Heart right ventricle (tissue), 16 donors: ENCODE measurements around the gene PCSK6. TPM values are rescaled to one million over a fixed set of nuclear protein-coding genes. Genes with fewer than 3 reads are reported as not detected.

Source experiments
- ATAC-seq, 8 donors: fragments of 200-7000 bp; cut with Tn5 transposase; one replicate each; pipeline ENCODE4 v1.9.1; 2020; ENCODE audit warnings: mild to moderate bottlenecking in 8 of 8, moderate library complexity in 8 of 8, moderate number of reproducible peaks in 1 of 8
- DNase-seq, 2 donors: peaks; one replicate each; pipeline ENCODE4 v3.0.0-alpha.2; 2020
- H3K27ac ChIP-seq, 10 donors: fragments of 200-600 bp; sonication (generic) in 2 of 10; one replicate each; pipeline versions ENCODE4 v1.5.0 to v1.8.0; 2020 to 2022; ENCODE audit warnings: mild to moderate bottlenecking in 3 of 10
- H3K27me3 ChIP-seq, 7 donors: fragments of 200-600 bp; one replicate each; pipeline ENCODE4 v1.8.0; 2021 to 2022; ENCODE audit warnings: mild to moderate bottlenecking in 2 of 7
- H3K36me3 ChIP-seq, 9 donors: fragments of 200-600 bp; sonication (generic) in 1 of 9; one replicate each; pipeline versions ENCODE4 v1.5.0 to v1.8.0; 2020 to 2022; ENCODE audit warnings: mild to moderate bottlenecking in 2 of 9
- H3K4me1 ChIP-seq, 9 donors: fragments of 200-600 bp; sonication (generic) in 1 of 9; one replicate each; pipeline versions ENCODE4 v1.5.0 to v1.8.0; 2020 to 2022; ENCODE audit warnings: mild to moderate bottlenecking in 4 of 9
- H3K4me3 ChIP-seq, 10 donors: fragments of 200-600 bp; sonication (generic) in 2 of 10; one replicate each; pipeline versions ENCODE4 v1.5.0 to v1.8.0; 2020 to 2022; ENCODE audit warnings: mild to moderate bottlenecking in 7 of 10, moderate library complexity in 2 of 10
- H3K9me3 ChIP-seq, 11 donors: fragments of 200-600 bp in 10 of 11; sonication (generic) in 2 of 11; one replicate each; pipeline versions ENCODE4 v1.5.0 to v1.8.0; 2013 to 2022; ENCODE audit warnings: mild to moderate bottlenecking in 2 of 11, control low read depth in 1 of 11, moderate library complexity in 1 of 11
- CTCF ChIP-seq, 9 donors: fragments of 200-600 bp; sonication (generic) in 2 of 9; IDR thresholded peaks; one replicate each; pipeline versions ENCODE4 v1.5.0 to v1.8.0; 2021 to 2022; ENCODE audit warnings: antibody characterized with exemption in 9 of 9, mild to moderate bottlenecking in 5 of 9, moderate library complexity in 1 of 9
- WGBS, 2 donors: extraction: QIAGEN DNeasy Blood & Tissue Kit; methylation state at CpG; one replicate each; pipeline ENCODE4 v1.1.7; 2013; ENCODE audit warnings: inconsistent platforms in 1 of 2; 5-methylcytosine and 5-hydroxymethylcytosine counted together
- intact Hi-C, 10 donors: fragments of 100-400 bp; cut with DNase I; formaldehyde crosslinking; loops; one replicate each; pipeline versions ENCODE4 v1.11.1 to v1.14.2; 2022
- polyA plus RNA-seq, 2 donors: library from polyadenylated mRNA; stranded (reverse); fragments of 200-250 nt; gene quantifications; one replicate each; pipeline ENCODE4 v1.2.3, GENCODE V29; 2013
- total RNA-seq, 10 donors: library from RNA; stranded (reverse); fragmentation: NEBNext Ultra II Directional in 3 of 10; extraction: Animal tissue kit (Norgen Biotek cat#: 25700) in 3 of 10; gene quantifications; one replicate each; pipeline versions ENCODE4 v1.2.1 to v1.2.4, GENCODE V29; 2021 to 2023
- donor health status: Arrhythmogenic right ventricular cardiomyopathy.
- donor health status: ischemic (EF 13 %, LVEDD 7.1; RV severe dilation, severe dysfunction).
- donor health status: healthy with polysubstance abuse.
- donor health status: DM: no; HTN: yes; CAD: no.
- donor health status: DM: no; HTN: no; CAD: no.
- donor health status: ischemic (EF 25% LVEDD 6.9; RV normal size, moderate dysfunction).
- donor health status: ischemic (EF 25% LVEDD 5.7; RV mildly dilated, moderate dysfunction).
- donor health status: healthy.
- donor health status: DM: yes; HTN: yes; CAD: no.
- donor health status: Ischemic cardiomyopathy.
- donor health status: ischemic (EF 35%, LVEDD 5.7; RV mildly dilated, moderate dysfunction).
- donor health status: nonischemic (EF 11% LVEDD 7.7; RV severe dilation, severe dysfunction).
- donor health status: DM: yes; HTN: yes; CAD: no.
- donor health status: PGD.
- donor health status: ischemic (EF 29% LVEDD 5.4; RV normal size, mild dysfunction).
- donor health status: nonischemic (EF 23%, LVEDD 6.1; RV moderate dilation, normal function).

The PCSK6 gene
- total and polyA plus RNA-seq, 12 donors = 4.6 to 34.0 (median 21.7) TPM

GRCh38 chr15:101258238-101259144 lies 231.0 kb downstream of the PCSK6 start:
- peak in 7 of 8 donors; percentile 43 to 78 (median 67) for ATAC-seq
- 25 to 35% methylated on average over 11 of the region's 11 CpGs for WGBS, 2 donors
- Histone ChIP-seq H3K4me1 (peaks cover 0 to 26% (median 21%) of the 10 kb centered on the region in 9 donors), H3K27ac (no peak overlapping the region), H3K27me3 (no peaks in the 10 kb centered on the region), H3K4me3 (no peak overlapping the region), H3K9me3 (no peaks in the 10 kb centered on the region), H3K36me3 (no peaks in the 10 kb centered on the region)
- peak; percentile 71 to 97 (median 90) for TF ChIP-seq CTCF (IDR thresholded peaks at IDR 0.05)
- DNase-seq = peak in 1 of 2 donors; percentile 75
- intact Hi-C loops = loop anchor here (1.0 to 10.0 kb wide), 12 partner anchors 134 to 634 kb away; partner anchors contain the start of gene LRRK1 (in 2 of the 10)

- Histone ChIP-seq H3K27me3 (no peaks in the 10 kb centered on the region), H3K4me1 (peaks cover 0 to 35% (median 30%) of the 10 kb centered on the region in 9 donors), H3K9me3 (no peaks in the 10 kb centered on the region), H3K4me3 (no peak overlapping the region), H3K36me3 (no peaks in the 10 kb centered on the region), H3K27ac (no peak overlapping the region)
- WGBS, 2 donors = 88% methylated on average over 6 of the region's 6 CpGs
- no peak for DNase-seq
- intact Hi-C loops = loop anchor here in 8 of 10 donors (2.0 to 10.0 kb wide), 8 partner anchors 132 to 632 kb away; partner anchors contain the start of gene LRRK1 (in 2 of the 8)
- TF ChIP-seq CTCF (IDR thresholded peaks at IDR 0.05) = peak in 4 of 9 donors; percentile 7 to 30 (median 16)
- ATAC-seq = no peak
Measured at GRCh38 chr15:101256757-101257156, 232.8 kb downstream of the PCSK6 start.

GRCh38 chr15:101255615-101256241 lies 233.8 kb downstream of the PCSK6 start:
- H3K27me3 ChIP-seq = no peaks in the 10 kb centered on the region
- H3K36me3 ChIP-seq = no peaks in the 10 kb centered on the region
- H3K4me1 ChIP-seq = peaks cover 0 to 37% (median 30%) of the 10 kb centered on the region in 9 donors
- no peak for TF ChIP-seq CTCF (IDR thresholded peaks at IDR 0.05)
- peak overlapping the region in 3 of 10 donors; percentile 36 to 51 (median 37) for H3K27ac ChIP-seq
- ATAC-seq (peak in 6 of 8 donors; percentile 45 to 71 (median 58)), DNase-seq (peak in 1 of 2 donors; percentile 54)
- H3K4me3 ChIP-seq = no peak overlapping the region
- intact Hi-C loops = loop anchor here in 8 of 10 donors (1.0 to 10.0 kb wide), 10 partner anchors 131 to 631 kb away; partner anchors contain the start of gene LRRK1 (in 2 of the 8)
- 31 to 38% methylated on average over 8 of the region's 8 CpGs for WGBS, 2 donors
- no peaks in the 10 kb centered on the region for H3K9me3 ChIP-seq

GRCh38 chr15:101255051-101255395 lies 234.5 kb downstream of the PCSK6 start:
- peak overlapping the region in 3 of 10 donors; percentile 36 to 51 (median 37) for H3K27ac ChIP-seq
- ATAC-seq (no peak), DNase-seq (no peak)
- peaks cover 0 to 44% (median 36%) of the 10 kb centered on the region in 9 donors for H3K4me1 ChIP-seq
- no peak overlapping the region for H3K4me3 ChIP-seq
- TF ChIP-seq CTCF (IDR thresholded peaks at IDR 0.05) = no peak
- intact Hi-C loops = loop anchor here in 8 of 10 donors (1.0 to 10.0 kb wide), 9 partner anchors 130 to 630 kb away; partner anchors contain the start of gene LRRK1 (in 2 of the 8)
- H3K27me3 ChIP-seq = no peaks in the 10 kb centered on the region
- WGBS, 2 donors = 72 to 81% methylated on average over 5 of the region's 5 CpGs
- H3K36me3 ChIP-seq = no peaks in the 10 kb centered on the region
- H3K9me3 ChIP-seq = no peaks in the 10 kb centered on the region
